Panc1 (cell line): ENCODE results near the gene SAPCD1. TPM values are rescaled to one million over a fixed set of nuclear protein-coding genes. Genes with fewer than 3 reads are reported as not detected.

ENCODE experiments used
- ATAC-seq: fragments of 200-7000 bp; cut with Tn5 transposase; 2 replicates; pipeline ENCODE4 v1.9.1; 2020; ENCODE audit warnings: mild to moderate bottlenecking, moderate library complexity
- BruUV-seq: library from RNA; stranded (reverse); fragments of 400-500 nt; replicated peaks from 2 replicates; lab custom pipeline; 2021; lab: Mats Ljungman, UMichigan
- CTCF ChIA-PET: fragments of 300-600 bp; sonication (Branson Sonifier 250); formaldehyde crosslinking; loops from one replicate; lab custom pipeline; 2022; ENCODE audit warnings: antibody characterized with exemption; lab: Charles Lee
- POLR2A ChIA-PET: fragments of 300-600 bp; sonication (Branson Sonifier 250); formaldehyde crosslinking; loops from one replicate; lab custom pipeline; 2022; ENCODE audit warnings: antibody characterized with exemption; lab: Charles Lee
- DNase-seq: peaks from one replicate; pipeline ENCODE4 v3.0.0-alpha.2; 2010; ENCODE audit warnings: low read depth, low spot score
- H3K27ac ChIP-seq: 2 replicates; pipeline ENCODE4 v1.5.1; 2011; ENCODE audit warnings: mild to moderate bottlenecking, low read length, inconsistent platforms
- H3K27me3 ChIP-seq: fragments of 200-500 bp; sonication (Bioruptor generic); 2 replicates; pipeline ENCODE4 v1.6.0; 2014; ENCODE audit warnings: low read length, inconsistent platforms; ENCODE audit not compliant: control insufficient read depth, insufficient read depth
- H3K36me3 ChIP-seq: fragments of 200-500 bp; sonication (Bioruptor generic); 2 replicates; pipeline ENCODE4 v1.5.1; 2014; ENCODE audit warnings: inconsistent platforms, mild to moderate bottlenecking, low read length, moderate library complexity; ENCODE audit not compliant: control insufficient read depth, insufficient read depth
- H3K4me1 ChIP-seq: 2 replicates; pipeline ENCODE4 v1.5.1; 2011; ENCODE audit warnings: inconsistent platforms, mild to moderate bottlenecking, low read length, moderate library complexity; ENCODE audit not compliant: control insufficient read depth, insufficient read depth
- H3K4me3 ChIP-seq, 2 experiments: 2 replicates each; pipeline ENCODE4 v1.5.1; 2011 to 2012; ENCODE audit warnings: low read depth in 2 of 2, low read length in 2 of 2, mild to moderate bottlenecking in 2 of 2, inconsistent platforms in 1 of 2, moderate library complexity in 1 of 2
- H3K9me3 ChIP-seq: fragments of 200-500 bp; sonication (Bioruptor generic); 2 replicates; pipeline ENCODE4 v1.5.1; 2014; ENCODE audit warnings: low read depth, mild to moderate bottlenecking, inconsistent platforms, low read length, moderate library complexity; ENCODE audit not compliant: control insufficient read depth, insufficient read depth
- POLR2AphosphoS5 ChIP-seq: IDR thresholded peaks from 2 replicates; pipeline ENCODE4 v1.6.1; 2012; ENCODE audit warnings: mild to moderate bottlenecking, low read depth, low read length, moderate library complexity
- SIN3A ChIP-seq: IDR thresholded peaks from 2 replicates; pipeline ENCODE4 v1.6.1; 2012; ENCODE audit warnings: low read depth, mild to moderate bottlenecking, low read length, moderate library complexity, borderline replicate concordance; ENCODE audit not compliant: insufficient read depth
- TCF7L2 ChIP-seq: IDR thresholded peaks from 2 replicates; pipeline ENCODE4 v1.6.1; 2011; ENCODE audit warnings: mild to moderate bottlenecking, low read depth, low read length, inconsistent platforms
- in situ Hi-C: cut with HindIII; loops from 2 replicates; pipeline ENCODE4 v1.10.0; 2016; ENCODE audit warnings: low sequenced_read_pairs, low pct_unique_long_range_greater_than_20kb
- intact Hi-C: fragments of 100-400 bp; cut with micrococcal nuclease; formaldehyde crosslinking; loops from one replicate; pipeline ENCODE4 v1.10.0; 2022; ENCODE audit not compliant: unreplicated experiment
- total RNA-seq: library from RNA; stranded (reverse); gene quantifications from one replicate; pipeline ENCODE4 v1.2.1, GENCODE V29; 2021; ENCODE audit not compliant: unreplicated experiment
- TF ChIP-seq, protein P1 (sequence below): fragments of 450-650 bp; IDR thresholded peaks from 2 replicates; pipeline ENCODE4 v1.5.1; 2017; ENCODE audit warnings: mild to moderate bottlenecking
- TF ChIP-seq, protein P2 (sequence below), 2 experiments: IDR thresholded peaks; 2 replicates each; pipeline ENCODE4 v1.6.1; 2011 to 2012; ENCODE audit warnings: low read depth in 2 of 2, control low read depth in 1 of 2, low read length in 1 of 2, mild to moderate bottlenecking in 1 of 2, moderate library complexity in 1 of 2; ENCODE audit not compliant: insufficient read depth in 1 of 2

The SAPCD1 gene
- total RNA-seq, 1 experiment from 2014 or later, result 6.3 TPM

DNA sequence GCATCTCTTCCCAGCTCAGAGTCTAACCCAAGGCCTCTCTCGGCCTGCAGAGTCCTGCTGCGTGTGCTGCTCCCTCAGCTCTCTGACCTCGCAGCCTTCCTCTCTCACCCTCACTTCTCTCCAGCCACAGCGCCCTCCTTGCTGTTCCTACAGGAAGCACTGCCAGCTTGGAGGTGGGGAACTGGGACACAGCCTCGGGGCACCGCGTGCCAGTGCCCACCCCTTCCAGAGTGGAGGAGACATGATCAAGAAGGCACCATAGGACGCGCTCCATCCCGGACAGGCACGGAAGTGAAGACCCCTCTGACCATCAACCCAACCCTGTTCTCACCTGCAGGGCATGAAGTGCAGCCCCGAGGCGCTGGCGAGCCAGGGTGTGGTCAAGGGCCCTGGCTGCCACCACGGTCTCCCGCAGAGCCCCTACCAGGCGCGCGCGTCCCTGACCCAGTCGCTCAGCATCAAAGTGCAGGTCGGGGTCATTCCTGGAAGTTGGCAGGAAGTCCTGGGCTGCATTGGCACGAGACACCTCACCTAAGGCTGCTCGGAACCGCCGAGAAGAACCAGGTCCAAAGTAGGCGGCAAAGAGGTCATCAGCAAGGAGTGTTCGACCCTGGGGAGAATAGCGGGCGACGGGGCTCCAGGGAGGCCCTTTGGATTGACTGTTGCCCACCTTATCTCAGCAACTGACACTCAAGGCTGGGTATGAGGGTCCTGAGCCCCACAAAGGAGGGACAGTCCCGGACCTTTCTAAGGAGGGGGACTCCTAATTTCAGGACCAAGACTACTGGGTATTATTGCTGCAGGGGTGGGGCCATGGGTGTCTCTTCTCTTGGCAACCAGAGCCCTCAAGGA lies 13.4 kb downstream of the SAPCD1 start:
- Histone ChIP-seq H3K36me3 (no peaks in the 10 kb centered on the region), H3K9me3 (no peaks in the 10 kb centered on the region), H3K27me3 (no peaks in the 10 kb centered on the region), H3K4me1 (peaks cover 31% of the 10 kb centered on the region), H3K4me3 (no peak overlapping the region), H3K27ac (peak overlapping the region; percentile 48)
- in situ Hi-C loops, result no loop called here
- intact Hi-C loops, result loop anchor here (10.0 kb wide), 1 partner anchor 49 kb away; the partner anchor contains the start of gene HSPA1B
- ChIA-PET POLR2A (interaction anchor here (0.5 to 0.7 kb wide), 3 partner anchors 59 to 1542 kb away, joined by 3 to 8 read pairs (median 6); no protein-coding TSS in a partner anchor), CTCF (interaction anchor here (0.6 to 1.2 kb wide), 3 partner anchors 16 to 192 kb away, joined by 3 to 7 read pairs (median 5); no protein-coding TSS in a partner anchor)
- ATAC-seq (no peak), DNase-seq (no peak)
- TF ChIP-seq POLR2AphosphoS5, result no peak
- TF ChIP-seq, protein P1, sequence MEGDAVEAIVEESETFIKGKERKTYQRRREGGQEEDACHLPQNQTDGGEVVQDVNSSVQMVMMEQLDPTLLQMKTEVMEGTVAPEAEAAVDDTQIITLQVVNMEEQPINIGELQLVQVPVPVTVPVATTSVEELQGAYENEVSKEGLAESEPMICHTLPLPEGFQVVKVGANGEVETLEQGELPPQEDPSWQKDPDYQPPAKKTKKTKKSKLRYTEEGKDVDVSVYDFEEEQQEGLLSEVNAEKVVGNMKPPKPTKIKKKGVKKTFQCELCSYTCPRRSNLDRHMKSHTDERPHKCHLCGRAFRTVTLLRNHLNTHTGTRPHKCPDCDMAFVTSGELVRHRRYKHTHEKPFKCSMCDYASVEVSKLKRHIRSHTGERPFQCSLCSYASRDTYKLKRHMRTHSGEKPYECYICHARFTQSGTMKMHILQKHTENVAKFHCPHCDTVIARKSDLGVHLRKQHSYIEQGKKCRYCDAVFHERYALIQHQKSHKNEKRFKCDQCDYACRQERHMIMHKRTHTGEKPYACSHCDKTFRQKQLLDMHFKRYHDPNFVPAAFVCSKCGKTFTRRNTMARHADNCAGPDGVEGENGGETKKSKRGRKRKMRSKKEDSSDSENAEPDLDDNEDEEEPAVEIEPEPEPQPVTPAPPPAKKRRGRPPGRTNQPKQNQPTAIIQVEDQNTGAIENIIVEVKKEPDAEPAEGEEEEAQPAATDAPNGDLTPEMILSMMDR, result no peak
- no peak for TF ChIP-seq TCF7L2
- TF ChIP-seq SIN3A, result no peak
- TF ChIP-seq, protein P2, sequence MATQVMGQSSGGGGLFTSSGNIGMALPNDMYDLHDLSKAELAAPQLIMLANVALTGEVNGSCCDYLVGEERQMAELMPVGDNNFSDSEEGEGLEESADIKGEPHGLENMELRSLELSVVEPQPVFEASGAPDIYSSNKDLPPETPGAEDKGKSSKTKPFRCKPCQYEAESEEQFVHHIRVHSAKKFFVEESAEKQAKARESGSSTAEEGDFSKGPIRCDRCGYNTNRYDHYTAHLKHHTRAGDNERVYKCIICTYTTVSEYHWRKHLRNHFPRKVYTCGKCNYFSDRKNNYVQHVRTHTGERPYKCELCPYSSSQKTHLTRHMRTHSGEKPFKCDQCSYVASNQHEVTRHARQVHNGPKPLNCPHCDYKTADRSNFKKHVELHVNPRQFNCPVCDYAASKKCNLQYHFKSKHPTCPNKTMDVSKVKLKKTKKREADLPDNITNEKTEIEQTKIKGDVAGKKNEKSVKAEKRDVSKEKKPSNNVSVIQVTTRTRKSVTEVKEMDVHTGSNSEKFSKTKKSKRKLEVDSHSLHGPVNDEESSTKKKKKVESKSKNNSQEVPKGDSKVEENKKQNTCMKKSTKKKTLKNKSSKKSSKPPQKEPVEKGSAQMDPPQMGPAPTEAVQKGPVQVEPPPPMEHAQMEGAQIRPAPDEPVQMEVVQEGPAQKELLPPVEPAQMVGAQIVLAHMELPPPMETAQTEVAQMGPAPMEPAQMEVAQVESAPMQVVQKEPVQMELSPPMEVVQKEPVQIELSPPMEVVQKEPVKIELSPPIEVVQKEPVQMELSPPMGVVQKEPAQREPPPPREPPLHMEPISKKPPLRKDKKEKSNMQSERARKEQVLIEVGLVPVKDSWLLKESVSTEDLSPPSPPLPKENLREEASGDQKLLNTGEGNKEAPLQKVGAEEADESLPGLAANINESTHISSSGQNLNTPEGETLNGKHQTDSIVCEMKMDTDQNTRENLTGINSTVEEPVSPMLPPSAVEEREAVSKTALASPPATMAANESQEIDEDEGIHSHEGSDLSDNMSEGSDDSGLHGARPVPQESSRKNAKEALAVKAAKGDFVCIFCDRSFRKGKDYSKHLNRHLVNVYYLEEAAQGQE (IDR thresholded peaks at IDR 0.05; ENCODE audit: insufficient read depth in 1 of 2, low read depth in 2 of 2, low read length in 1 of 2), result no peak
- no TSS peak for BruUV-seq

DNA sequence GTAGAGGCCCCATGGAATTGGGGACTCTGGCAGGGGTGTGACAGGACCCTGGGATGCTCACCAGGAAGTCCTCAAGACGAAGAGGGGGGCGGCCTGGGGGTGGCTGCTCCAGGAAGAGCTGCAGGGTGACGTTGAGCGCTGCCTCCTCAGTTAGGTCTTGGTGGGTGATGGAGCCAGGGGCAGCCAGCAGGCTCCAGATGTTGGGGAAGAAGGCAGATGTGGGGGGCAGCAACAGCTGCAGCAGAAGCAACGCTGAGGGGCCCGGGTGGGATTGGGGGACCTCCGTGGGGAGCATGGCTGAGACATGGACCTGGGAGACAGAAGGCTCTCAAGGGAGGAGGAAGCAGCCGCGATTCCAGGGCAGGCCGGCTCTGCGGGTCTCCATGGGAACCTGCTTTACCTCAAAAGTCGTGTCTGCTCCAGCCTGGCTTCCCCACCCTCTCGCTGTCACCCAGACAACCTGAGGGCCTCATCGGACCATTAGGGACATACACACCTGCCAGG lies 14.1 kb downstream of the SAPCD1 start:
- Histone ChIP-seq H3K27me3 (no peaks in the 10 kb centered on the region), H3K4me3 (peak overlapping the region in 1 of 2 experiments; percentile 3; a peak in 1 of 4 replicates), H3K4me1 (peaks cover 31% of the 10 kb centered on the region), H3K27ac (peak overlapping the region; percentile 74), H3K9me3 (no peaks in the 10 kb centered on the region), H3K36me3 (no peaks in the 10 kb centered on the region)
- ChIA-PET CTCF (no interaction called here), POLR2A (interaction anchor here (0.6 kb wide), 1 partner anchor 140 kb away, joined by 11 read pairs; no protein-coding TSS in a partner anchor)
- ATAC-seq (peak; percentile 28), DNase-seq (no peak)
- in situ Hi-C loops (no loop called here), intact Hi-C loops (loop anchor here (10.0 kb wide), 1 partner anchor 48 kb away; the partner anchor contains the start of gene HSPA1B)
- no TSS peak for BruUV-seq
- TF ChIP-seq POLR2AphosphoS5 (no peak), TCF7L2 (no peak), SIN3A (no peak)
- TF ChIP-seq, protein P2 (IDR thresholded peaks at IDR 0.05; ENCODE audit: insufficient read depth in 1 of 2, low read depth in 2 of 2, low read length in 1 of 2), result no peak
- TF ChIP-seq, protein P1, result no peak
